Trophoblast cell (in vitro differentiated cells and primary cell): ENCODE data around the gene ASTN2.
A peak's percentile ranks its signal among the peaks of the same experiment; 100 is the strongest.

Experiments used
- DNase-seq, 2 donors: peaks; one replicate each; pipeline ENCODE4 v3.0.0-alpha.2; 2016
- H2AFZ ChIP-seq: 2 replicates; pipeline ENCODE4 v1.6.1; 2013; ENCODE audit warnings: low read length, moderate library complexity, mild to moderate bottlenecking; ENCODE audit not compliant: insufficient read depth, poor library complexity
- H2AK5ac ChIP-seq: 2 replicates; pipeline ENCODE4 v1.6.1; 2013; ENCODE audit warnings: mild to moderate bottlenecking, low read length
- H2BK120ac ChIP-seq: 2 replicates; pipeline ENCODE4 v1.6.1; 2013; ENCODE audit warnings: low read length, mild to moderate bottlenecking, moderate library complexity; ENCODE audit not compliant: insufficient read depth, poor library complexity
- H2BK12ac ChIP-seq: 2 replicates; pipeline ENCODE4 v1.6.1; 2013; ENCODE audit warnings: mild to moderate bottlenecking, low read length, moderate library complexity
- H2BK5ac ChIP-seq: 2 replicates; pipeline ENCODE4 v1.6.1; 2013; ENCODE audit warnings: low read length, low read depth, moderate library complexity, mild to moderate bottlenecking; ENCODE audit not compliant: poor library complexity
- H3K14ac ChIP-seq: 2 replicates; pipeline ENCODE4 v1.6.1; 2013; ENCODE audit warnings: mild to moderate bottlenecking, low read length
- H3K18ac ChIP-seq: 2 replicates; pipeline ENCODE4 v1.6.1; 2013; ENCODE audit warnings: mild to moderate bottlenecking, low read length
- H3K23ac ChIP-seq: 2 replicates; pipeline ENCODE4 v1.6.1; 2013; ENCODE audit warnings: low read length
- H3K27ac ChIP-seq: 2 replicates; pipeline ENCODE4 v1.5.1; 2013; ENCODE audit warnings: low read depth, mild to moderate bottlenecking, inconsistent platforms, low read length, moderate library complexity
- H3K27me3 ChIP-seq: 2 replicates; pipeline ENCODE4 v1.6.1; 2013; ENCODE audit warnings: inconsistent platforms, mild to moderate bottlenecking, low read length, moderate library complexity; ENCODE audit not compliant: insufficient read depth
- H3K36me3 ChIP-seq, 2 experiments: 1 replicate in 1 of 2; 2 replicates in 1 of 2; pipeline ENCODE4 v1.6.1; 2013; ENCODE audit warnings: low read length in 2 of 2, mild to moderate bottlenecking in 2 of 2, moderate library complexity in 1 of 2; ENCODE audit not compliant: insufficient read depth in 2 of 2, control insufficient read depth in 1 of 2
- H3K4ac ChIP-seq: 2 replicates; pipeline ENCODE4 v1.6.1; 2013; ENCODE audit warnings: low read depth, mild to moderate bottlenecking, low read length, moderate library complexity
- H3K4me1 ChIP-seq, 2 experiments: 1 replicate in 1 of 2; 2 replicates in 1 of 2; pipeline ENCODE4 v1.6.1; 2013; ENCODE audit warnings: low read length in 2 of 2, mild to moderate bottlenecking in 2 of 2, moderate library complexity in 1 of 2; ENCODE audit not compliant: insufficient read depth in 2 of 2, control insufficient read depth in 1 of 2
- H3K4me2 ChIP-seq: 2 replicates; pipeline ENCODE4 v1.6.1; 2013; ENCODE audit warnings: inconsistent platforms, mild to moderate bottlenecking, low read length, moderate library complexity
- H3K4me3 ChIP-seq: 2 replicates; pipeline ENCODE4 v1.5.1; 2013; ENCODE audit warnings: mild to moderate bottlenecking, low read depth, low read length, inconsistent platforms
- H3K79me1 ChIP-seq: one replicate; pipeline ENCODE4 v1.6.1; 2013; ENCODE audit warnings: low read length
- H3K79me2 ChIP-seq: 2 replicates; pipeline ENCODE4 v1.6.1; 2013; ENCODE audit warnings: low read length, mild to moderate bottlenecking; ENCODE audit not compliant: control insufficient read depth, insufficient read depth, poor library complexity
- H3K9ac ChIP-seq: 2 replicates; pipeline ENCODE4 v1.6.1; 2013; ENCODE audit warnings: mild to moderate bottlenecking, low read length
- H3K9me3 ChIP-seq: 2 replicates; pipeline ENCODE4 v1.6.1; 2013; ENCODE audit warnings: low read depth, mild to moderate bottlenecking, control low read depth, inconsistent platforms, low read length; ENCODE audit not compliant: insufficient read depth
- H4K12ac ChIP-seq: 2 replicates; pipeline ENCODE4 v1.6.1; 2013; ENCODE audit warnings: low read depth, mild to moderate bottlenecking, low read length, moderate library complexity
- H4K8ac ChIP-seq: 2 replicates; pipeline ENCODE4 v1.6.1; 2013; ENCODE audit warnings: low read depth, mild to moderate bottlenecking, low read length, moderate library complexity
- H4K91ac ChIP-seq: one replicate; pipeline ENCODE4 v1.6.1; 2013; ENCODE audit warnings: low read depth, mild to moderate bottlenecking, low read length, moderate library complexity
- WGBS: extraction: QIAGEN DNeasy Blood & Tissue Kit; methylation state at CpG from one replicate; pipeline ENCODE4 v1.1.7; 2013; ENCODE audit warnings: missing lambda C conversion rate; ENCODE audit not compliant: insufficient read length, insufficient coverage; ENCODE audit errors: extremely low coverage; 5-methylcytosine and 5-hydroxymethylcytosine counted together

ASTN2 gene

GRCh38 chr9:116958881-116959280 is 456.0 kb downstream of the ASTN2 start:
- H3K27ac ChIP-seq: no peak overlapping the region
- H4K12ac ChIP-seq: no peak overlapping the region
- no peak overlapping the region for H3K18ac ChIP-seq
- H3K4me3 ChIP-seq: no peak overlapping the region
- H2AK5ac ChIP-seq: no peak overlapping the region
- H4K91ac ChIP-seq: no peak overlapping the region
- no peaks in the 10 kb centered on the region for H3K9me3 ChIP-seq
- H3K4me1 ChIP-seq: no peaks in the 10 kb centered on the region
- H3K14ac ChIP-seq: no peak overlapping the region
- H2BK12ac ChIP-seq: no peak overlapping the region
- no peak overlapping the region for H4K8ac ChIP-seq
- no peaks in the 10 kb centered on the region for H3K79me1 ChIP-seq
- no CpG with 5 or more reads among the region's 5 CpGs for WGBS
- H3K4me2 ChIP-seq: no peak overlapping the region
- H2AFZ ChIP-seq: no peak overlapping the region
- no peaks in the 10 kb centered on the region for H3K27me3 ChIP-seq
- no peak overlapping the region for H2BK5ac ChIP-seq
- no peaks in the 10 kb centered on the region for H3K36me3 ChIP-seq
- DNase-seq: no peak
- H3K23ac ChIP-seq: no peak overlapping the region
- no peak overlapping the region for H3K9ac ChIP-seq
- no peak overlapping the region for H3K4ac ChIP-seq
- no peaks in the 10 kb centered on the region for H3K79me2 ChIP-seq
- H2BK120ac ChIP-seq: no peak overlapping the region

- no peak overlapping the region for H3K9ac ChIP-seq
- no peak overlapping the region for H3K18ac ChIP-seq
- no peak overlapping the region for H3K4ac ChIP-seq
- no peak overlapping the region for H2AK5ac ChIP-seq
- no peaks in the 10 kb centered on the region for H3K4me1 ChIP-seq
- H3K4me2 ChIP-seq: no peak overlapping the region
- H3K79me2 ChIP-seq: no peaks in the 10 kb centered on the region
- H4K12ac ChIP-seq: no peak overlapping the region
- H3K9me3 ChIP-seq: no peaks in the 10 kb centered on the region
- no peak overlapping the region for H2AFZ ChIP-seq
- no peak overlapping the region for H2BK12ac ChIP-seq
- H4K91ac ChIP-seq: no peak overlapping the region
- H3K4me3 ChIP-seq: no peak overlapping the region
- no peak overlapping the region for H3K14ac ChIP-seq
- no peak overlapping the region for H4K8ac ChIP-seq
- no peak overlapping the region for H2BK120ac ChIP-seq
- H2BK5ac ChIP-seq: no peak overlapping the region
- no peak overlapping the region for H3K23ac ChIP-seq
- H3K79me1 ChIP-seq: no peaks in the 10 kb centered on the region
- no peak overlapping the region for H3K27ac ChIP-seq
- DNase-seq: no peak
- no peaks in the 10 kb centered on the region for H3K27me3 ChIP-seq
- WGBS: no CpG with 5 or more reads among the region's 2 CpGs
- no peaks in the 10 kb centered on the region for H3K36me3 ChIP-seq
Measured at GRCh38 chr9:116954731-116955130, 460.1 kb downstream of the ASTN2 start.

- no peaks in the 10 kb centered on the region for H3K36me3 ChIP-seq
- no peak overlapping the region for H3K4me3 ChIP-seq
- WGBS: no CpG with 5 or more reads among the region's 1 CpG
- no peak overlapping the region for H2BK12ac ChIP-seq
- peak; percentile 51 to 71 for DNase-seq
- no peaks in the 10 kb centered on the region for H3K79me1 ChIP-seq
- no peak overlapping the region for H2BK120ac ChIP-seq
- H3K79me2 ChIP-seq: no peaks in the 10 kb centered on the region
- H2BK5ac ChIP-seq: no peak overlapping the region
- no peaks in the 10 kb centered on the region for H3K27me3 ChIP-seq
- H4K8ac ChIP-seq: no peak overlapping the region
- H3K4me2 ChIP-seq: no peak overlapping the region
- H3K9ac ChIP-seq: no peak overlapping the region
- no peak overlapping the region for H3K23ac ChIP-seq
- no peak overlapping the region for H3K4ac ChIP-seq
- no peak overlapping the region for H4K91ac ChIP-seq
- no peaks in the 10 kb centered on the region for H3K4me1 ChIP-seq
- H3K14ac ChIP-seq: no peak overlapping the region
- no peak overlapping the region for H2AK5ac ChIP-seq
- H4K12ac ChIP-seq: no peak overlapping the region
- H3K27ac ChIP-seq: no peak overlapping the region
- H3K9me3 ChIP-seq: no peaks in the 10 kb centered on the region
- H3K18ac ChIP-seq: no peak overlapping the region
- H2AFZ ChIP-seq: no peak overlapping the region
Measured at GRCh38 chr9:116953271-116953670, 461.6 kb downstream of the ASTN2 start.

GRCh38 chr9:116952436-116952810 is 462.4 kb downstream of the ASTN2 start:
- Histone ChIP-seq H3K4ac (no peak overlapping the region), H3K9ac (no peak overlapping the region)

More at GRCh38 chr9:116952436-116952810, 462.4 kb downstream of the ASTN2 start:
- H3K27ac ChIP-seq: no peak overlapping the region
- no peak overlapping the region for H3K23ac ChIP-seq
- no peak overlapping the region for H3K18ac ChIP-seq
- no CpG with 5 or more reads among the region's 7 CpGs for WGBS
- no peak overlapping the region for H2BK12ac ChIP-seq
- peak; percentile 73 to 82 for DNase-seq
- H4K12ac ChIP-seq: no peak overlapping the region
- no peak overlapping the region for H2AK5ac ChIP-seq
- H2BK120ac ChIP-seq: no peak overlapping the region
- no peaks in the 10 kb centered on the region for H3K79me1 ChIP-seq
- H3K36me3 ChIP-seq: no peaks in the 10 kb centered on the region
- no peak overlapping the region for H2AFZ ChIP-seq
- no peak overlapping the region for H3K14ac ChIP-seq
- no peaks in the 10 kb centered on the region for H3K9me3 ChIP-seq
- H3K79me2 ChIP-seq: no peaks in the 10 kb centered on the region
- no peaks in the 10 kb centered on the region for H3K27me3 ChIP-seq
- H3K4me3 ChIP-seq: no peak overlapping the region
- H4K91ac ChIP-seq: no peak overlapping the region
- H4K8ac ChIP-seq: no peak overlapping the region
- no peak overlapping the region for H3K4me2 ChIP-seq
- no peaks in the 10 kb centered on the region for H3K4me1 ChIP-seq
- H2BK5ac ChIP-seq: no peak overlapping the region
